HAP-1 (cell line): ENCODE measurements around the gene LSS.
A peak's percentile ranks its signal among the peaks of the same experiment; 100 is the strongest.
"Not testable (repeated sequence)": the region's sequence is repeated elsewhere in the genome, so short reads cannot be mapped to it uniquely, and the experiment has no call there.

ENCODE experiments used
- DNase-seq, 2 experiments: peaks; one replicate each; pipeline ENCODE4 v3.0.0-alpha.2; 2016 to 2020; ENCODE audit warnings: low spot score in 2 of 2
- H3K27me3 ChIP-seq: fragments of 250-450 bp; sonication (Bioruptor Pico); 2 replicates; pipeline ENCODE4 v1.5.1; 2020; ENCODE audit warnings: low read depth, mild to moderate bottlenecking, moderate library complexity
- H3K36me3 ChIP-seq: fragments of 250-450 bp; sonication (Bioruptor Pico); replicated peaks from 2 replicates; pipeline ENCODE4 v1.5.1; 2020; ENCODE audit warnings: mild to moderate bottlenecking
- H3K4me1 ChIP-seq: fragments of 250-450 bp; sonication (Bioruptor Pico); 2 replicates; pipeline ENCODE4 v1.5.1; 2020; ENCODE audit warnings: mild to moderate bottlenecking
- H3K4me3 ChIP-seq: fragments of 250-450 bp; sonication (Bioruptor Pico); 2 replicates; pipeline ENCODE4 v1.5.1; 2020; ENCODE audit warnings: mild to moderate bottlenecking, moderate library complexity
- H3K9me3 ChIP-seq: fragments of 250-450 bp; sonication (Bioruptor Pico); 2 replicates; pipeline ENCODE4 v1.5.1; 2020; ENCODE audit warnings: mild to moderate bottlenecking, moderate library complexity
- in situ Hi-C: fragments of 300-500 bp; cut with MboI; formaldehyde crosslinking; loops from 3 replicates; pipeline ENCODE4 v1.14.3; 2020; ENCODE audit warnings: low sequenced_read_pairs, inconsistent platforms, mixed read lengths

The LSS gene

DNA sequence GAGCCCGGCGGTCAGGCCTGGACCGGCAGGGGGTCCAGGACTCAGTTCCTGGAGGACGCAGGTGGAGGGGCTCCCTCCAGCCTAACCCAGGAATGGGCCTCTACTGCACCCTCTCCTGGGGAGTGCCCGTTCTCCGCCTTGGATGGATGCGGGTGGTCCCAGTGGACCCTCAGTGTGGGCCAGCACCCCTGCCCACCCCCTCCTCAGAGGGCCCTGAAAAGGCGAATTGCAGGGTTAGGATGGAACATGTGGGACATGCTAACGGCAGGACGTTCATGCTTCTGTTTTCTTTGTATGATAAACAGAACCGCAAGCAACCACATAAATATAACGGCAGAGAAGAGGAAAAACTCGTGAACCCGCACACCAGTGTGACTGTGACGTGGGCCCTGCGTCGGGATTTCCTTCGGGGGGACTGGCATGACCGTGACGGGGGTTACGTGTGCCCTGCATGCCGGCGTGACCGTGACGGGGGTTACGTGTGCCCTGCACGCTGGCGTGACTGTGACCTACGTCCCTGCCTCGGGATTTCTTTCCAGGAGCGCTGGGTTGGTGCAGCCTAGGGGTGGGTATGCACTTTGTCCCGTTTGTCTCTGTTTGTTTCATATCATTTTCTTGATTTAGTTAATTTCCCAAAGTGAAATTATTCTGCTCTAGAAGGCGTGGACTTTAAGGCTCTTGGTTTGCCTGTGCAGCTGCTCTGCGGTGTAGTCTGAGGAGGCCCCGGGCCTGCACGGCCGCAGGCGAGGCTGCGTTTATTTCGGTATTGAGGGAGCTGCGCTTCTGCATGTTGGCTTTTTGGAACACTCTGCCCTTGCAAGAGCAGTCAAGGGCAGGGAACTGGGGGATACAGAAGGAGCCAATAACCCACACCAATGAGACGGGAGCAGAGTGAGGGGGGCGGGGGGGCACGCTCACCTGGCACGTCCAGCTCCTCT, 76.3 kb downstream of the LSS start:
- DNase-seq: no peak
- Histone ChIP-seq H3K4me3 (no peak overlapping the region), H3K9me3 (no peaks in the 10 kb centered on the region), H3K36me3 (no peaks in the 10 kb centered on the region), H3K27me3 (no peaks in the 10 kb centered on the region), H3K4me1 (peaks cover 3% of the 10 kb centered on the region)
- in situ Hi-C loops: no loop called here

DNA sequence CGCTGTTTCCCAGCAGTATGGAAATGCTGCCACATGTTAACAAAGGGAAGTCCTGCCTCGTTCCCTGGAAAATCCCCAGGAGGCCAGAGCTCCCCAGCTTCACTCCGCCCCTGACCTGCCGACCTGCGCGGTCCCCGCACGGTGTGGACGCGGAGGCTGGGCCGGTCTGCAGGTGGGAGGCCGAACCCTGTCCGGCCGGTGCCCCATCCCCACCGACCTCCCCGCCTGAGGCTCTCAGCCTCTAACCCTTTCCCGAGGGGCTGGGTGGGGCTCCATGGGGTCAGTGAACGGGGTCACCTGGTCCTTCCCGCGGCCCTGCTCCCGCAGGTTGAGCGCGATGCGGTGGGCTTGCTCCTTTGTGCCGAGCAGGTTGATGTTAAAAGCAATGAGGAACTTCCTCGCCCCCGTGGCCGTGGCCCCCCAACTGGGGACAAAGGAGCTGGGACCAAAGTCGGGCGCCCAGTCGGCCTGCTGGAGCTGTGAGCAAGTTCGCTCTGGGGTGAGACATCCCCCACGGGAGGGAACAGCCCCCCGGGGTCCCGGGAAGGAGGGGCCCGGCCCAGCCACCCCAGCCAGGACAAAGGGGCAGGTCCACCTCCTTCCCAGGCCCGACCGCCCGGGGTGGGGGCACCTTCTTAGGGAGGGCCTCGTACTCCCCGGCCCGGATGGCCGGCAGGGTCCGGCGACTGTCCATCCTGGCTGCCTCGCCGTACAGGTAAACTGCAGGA, 77.1 kb downstream of the LSS start:
- Histone ChIP-seq H3K36me3 (no peaks in the 10 kb centered on the region), H3K27me3 (no peaks in the 10 kb centered on the region), H3K4me1 (peaks cover 3% of the 10 kb centered on the region), H3K4me3 (no peak overlapping the region), H3K9me3 (no peaks in the 10 kb centered on the region)
- no peak for DNase-seq
- in situ Hi-C loops: no loop called here

DNA sequence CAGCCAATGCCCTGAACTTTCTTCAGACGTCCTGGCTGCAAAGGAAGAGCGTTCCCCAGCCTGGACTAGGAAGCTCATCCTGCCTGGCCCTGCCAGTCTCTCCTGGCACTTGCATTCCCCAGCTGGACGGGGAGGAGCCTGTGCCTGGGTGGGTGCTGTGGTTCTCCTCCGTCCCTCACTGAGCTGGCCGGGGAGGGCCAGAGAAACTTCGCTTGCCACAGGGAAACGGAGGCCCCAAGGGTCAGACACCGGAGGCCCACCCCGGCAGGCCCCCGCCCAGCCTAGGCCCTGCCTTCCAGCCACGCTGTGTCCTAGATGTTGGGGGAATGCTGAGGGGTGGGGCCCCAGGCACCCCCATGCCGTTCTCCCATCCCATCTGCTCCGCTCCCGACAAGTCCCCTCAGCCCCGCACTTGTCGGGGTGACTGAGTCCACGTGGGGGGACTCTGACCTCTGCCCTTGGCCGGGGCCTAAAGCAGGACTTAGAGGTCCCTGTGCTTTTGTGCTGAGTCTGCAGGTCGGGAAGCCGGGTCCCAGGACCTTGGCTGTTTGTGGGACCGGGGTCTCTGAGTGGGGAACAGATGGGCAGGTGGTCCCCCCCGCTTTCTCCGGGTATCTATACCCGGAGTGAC, 78.0 kb downstream of the LSS start:
- Histone ChIP-seq H3K4me1 (peaks cover 3% of the 10 kb centered on the region), H3K4me3 (no peak overlapping the region), H3K9me3 (no peaks in the 10 kb centered on the region), H3K36me3 (no peaks in the 10 kb centered on the region), H3K27me3 (no peaks in the 10 kb centered on the region)
- in situ Hi-C loops: no loop called here
- no peak for DNase-seq

DNA sequence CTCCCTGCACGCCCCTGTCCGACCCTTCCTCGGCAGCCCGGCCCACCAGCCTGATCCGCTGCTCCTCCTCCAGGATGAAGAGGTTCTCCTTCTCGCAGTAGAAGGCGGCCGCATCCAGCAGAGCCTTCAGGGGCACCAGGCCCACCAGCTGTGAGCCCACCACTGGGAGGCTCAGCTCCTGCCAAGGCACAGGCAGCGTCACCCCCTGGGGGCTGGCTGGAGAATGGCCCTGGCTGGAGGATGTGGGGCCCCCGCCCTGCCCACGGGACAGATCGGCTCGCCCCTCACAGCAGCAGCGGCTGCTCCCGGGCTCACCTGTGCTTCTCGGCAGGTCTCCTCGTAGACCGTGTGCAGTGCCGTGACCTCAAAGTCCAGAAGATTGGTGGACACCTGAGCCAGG, 78.5 kb downstream of the LSS start:
- Histone ChIP-seq H3K4me1 (peaks cover 3% of the 10 kb centered on the region), H3K36me3 (no peaks in the 10 kb centered on the region), H3K27me3 (no peaks in the 10 kb centered on the region), H3K9me3 (no peaks in the 10 kb centered on the region), H3K4me3 (no peak overlapping the region)
- no peak for DNase-seq
- in situ Hi-C loops: no loop called here

DNA sequence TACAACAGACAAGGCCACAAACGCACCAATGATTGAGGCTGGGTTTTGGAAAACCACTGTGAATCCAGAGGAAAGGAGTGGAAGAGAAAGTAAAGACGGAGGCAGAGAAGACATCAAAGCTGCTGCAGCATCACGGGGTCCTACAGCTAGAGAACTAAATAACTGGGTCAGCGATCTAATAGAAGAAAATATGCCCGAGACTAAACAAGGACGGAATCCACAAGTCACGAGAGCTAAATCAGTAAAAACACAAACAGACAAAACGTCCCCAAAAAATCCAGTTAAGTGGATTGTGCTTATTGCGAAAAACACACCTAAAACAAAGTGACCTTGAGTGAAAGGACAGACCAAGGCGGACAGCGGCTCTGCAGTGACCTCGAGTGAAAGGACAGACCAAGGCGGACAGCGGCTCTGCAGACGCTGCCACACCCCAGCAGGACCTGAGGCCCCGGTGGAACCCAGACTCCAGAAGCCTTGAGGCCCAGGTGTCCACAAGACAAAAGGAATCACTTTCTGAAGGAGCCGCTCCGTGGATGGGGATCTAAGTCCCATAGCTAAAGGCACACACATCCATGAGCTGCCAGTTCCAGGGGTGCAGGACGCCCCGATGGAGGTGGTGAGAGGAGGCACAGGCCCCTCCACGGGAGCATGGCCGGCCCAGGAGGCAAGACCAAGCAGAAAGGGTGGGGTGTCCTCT, 79.2 kb downstream of the LSS start:
- no peaks in the 10 kb centered on the region for H3K36me3 ChIP-seq
- no peaks in the 10 kb centered on the region for H3K27me3 ChIP-seq
- in situ Hi-C loops: no loop called here
- no peaks in the 10 kb centered on the region for H3K9me3 ChIP-seq
- H3K4me1 ChIP-seq: peaks cover 3% of the 10 kb centered on the region
- no peak for DNase-seq
- no peak overlapping the region for H3K4me3 ChIP-seq

DNA sequence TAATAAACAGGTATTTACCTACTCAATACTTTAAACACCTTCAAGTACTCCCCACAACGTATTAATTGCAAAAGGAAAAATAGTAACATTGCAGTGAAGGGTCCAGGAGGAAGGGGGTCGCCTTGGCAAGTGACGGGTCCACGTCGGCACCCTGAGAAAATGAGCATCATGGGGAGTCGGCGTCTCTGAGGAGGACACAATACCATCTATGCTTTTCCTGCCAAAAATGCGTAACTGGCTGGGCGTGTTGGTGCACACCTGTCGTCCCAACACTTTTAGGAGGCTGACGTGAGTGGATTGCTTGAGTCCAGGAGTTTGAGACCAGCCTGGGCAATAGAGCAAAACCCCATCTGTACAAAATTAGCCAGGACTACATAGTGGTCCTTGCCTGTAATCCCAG, 80.5 kb downstream of the LSS start:
- Histone ChIP-seq H3K9me3 (no peaks in the 10 kb centered on the region), H3K27me3 (no peaks in the 10 kb centered on the region), H3K4me1 (peaks cover 5% of the 10 kb centered on the region; the same call in 1 of the 2 replicates), H3K4me3 (no peak overlapping the region), H3K36me3 (no peaks in the 10 kb centered on the region)
- in situ Hi-C loops: no loop called here
- DNase-seq: no peak

DNA sequence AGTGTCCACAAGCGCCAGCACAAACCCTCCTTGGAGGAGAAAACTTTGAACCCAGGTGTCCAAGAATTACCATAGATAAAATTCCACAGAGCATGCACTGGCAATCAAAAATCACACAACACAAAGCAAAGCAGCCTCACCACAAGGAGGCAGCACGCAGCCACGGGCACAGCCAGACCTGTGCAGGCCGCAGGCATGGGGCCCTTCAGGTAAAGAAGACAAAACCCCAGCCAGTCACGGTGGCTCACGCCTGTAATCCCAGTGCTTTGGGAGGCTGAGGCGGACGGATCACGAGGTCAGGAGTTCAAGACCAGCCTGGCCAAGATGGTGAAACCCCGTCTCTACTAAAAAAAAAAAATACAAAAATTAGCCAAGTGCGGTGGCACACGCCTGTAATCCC, 81.1 kb downstream of the LSS start:
- H3K4me1 ChIP-seq, H3K9me3 ChIP-seq, in situ Hi-C loops, H3K4me3 ChIP-seq, H3K36me3 ChIP-seq, H3K27me3 ChIP-seq: not testable (repeated sequence)
- DNase-seq: peak in 1 of 2 experiments; percentile 72

DNA sequence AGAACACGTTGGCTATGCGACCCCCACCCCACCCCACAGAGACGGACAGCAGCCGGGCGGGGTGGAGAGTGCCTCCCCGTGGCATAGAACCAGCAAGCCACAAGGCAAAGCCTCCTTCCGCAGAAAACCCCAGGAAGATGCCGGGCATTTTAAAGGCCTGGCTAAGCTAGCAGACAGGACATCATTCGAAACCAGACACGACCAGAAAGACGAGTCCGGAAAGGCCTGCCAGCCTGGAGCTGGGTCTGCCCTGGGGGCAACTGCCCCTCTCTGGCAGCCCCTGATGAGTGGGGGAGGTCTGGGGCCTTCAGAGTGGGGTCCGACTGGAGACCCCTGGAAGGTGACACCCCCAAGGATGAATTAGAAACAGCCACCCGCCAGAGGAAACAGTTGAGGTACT, 81.7 kb downstream of the LSS start:
- 0 out of 2 replicates have a peak, but pooled peaks cover 3% of the 10 kb centered on the region for H3K9me3 ChIP-seq
- no peak for DNase-seq
- H3K36me3 ChIP-seq: no peaks in the 10 kb centered on the region
- H3K4me3 ChIP-seq: no peak overlapping the region
- H3K27me3 ChIP-seq: no peaks in the 10 kb centered on the region
- peaks cover 5% of the 10 kb centered on the region; the same call in 1 of the 2 replicates for H3K4me1 ChIP-seq
- in situ Hi-C loops: no loop called here

DNA sequence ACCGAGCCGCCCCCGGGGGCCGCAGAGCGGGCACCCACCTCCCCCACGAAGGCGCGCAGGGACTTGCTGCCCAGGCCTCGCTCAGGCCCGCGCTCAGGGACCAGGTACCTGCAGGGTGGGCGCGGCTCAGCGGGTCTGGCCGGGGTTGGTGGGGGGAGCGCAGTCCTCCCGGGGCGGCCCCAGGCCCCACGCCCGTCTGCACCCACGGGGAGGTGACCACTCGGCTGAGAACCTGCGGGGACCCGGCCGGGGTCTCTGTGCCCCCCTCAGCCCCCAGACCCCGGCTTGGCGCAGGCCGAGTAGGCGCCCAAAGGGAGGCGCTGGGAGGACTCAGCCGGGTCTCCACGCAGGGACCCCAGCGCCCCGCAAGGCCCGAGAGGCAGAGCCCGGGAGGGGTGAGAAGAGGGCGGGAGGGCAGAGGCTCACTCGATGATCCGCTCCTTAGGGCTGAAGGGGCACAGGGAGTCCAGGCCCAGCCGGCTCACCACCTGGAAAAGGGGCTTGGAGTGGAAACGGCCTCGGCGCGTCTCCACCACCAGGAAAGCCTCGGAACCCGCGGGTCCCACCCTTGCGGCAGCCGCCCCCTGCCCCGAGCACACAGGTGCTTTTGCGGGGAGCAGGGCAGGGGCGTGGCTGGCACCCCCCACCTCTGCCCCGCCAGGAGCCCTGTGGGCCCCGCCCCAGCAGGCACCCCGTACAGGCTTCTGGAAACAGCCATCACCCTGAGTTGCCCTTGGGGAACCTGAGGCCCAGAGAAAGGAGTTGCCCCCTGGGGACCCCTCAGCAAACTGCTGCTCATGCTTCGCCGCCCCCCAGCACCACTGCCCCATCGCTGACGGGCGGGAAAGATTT, 82.5 kb downstream of the LSS start:
- in situ Hi-C loops: no loop called here
- Histone ChIP-seq H3K4me1 (peaks cover 5% of the 10 kb centered on the region; the same call in 1 of the 2 replicates), H3K36me3 (no peaks in the 10 kb centered on the region), H3K27me3 (no peaks in the 10 kb centered on the region), H3K9me3 (0 out of 2 replicates have a peak, but pooled peaks cover 3% of the 10 kb centered on the region), H3K4me3 (no peak overlapping the region)
- DNase-seq: no peak

DNA sequence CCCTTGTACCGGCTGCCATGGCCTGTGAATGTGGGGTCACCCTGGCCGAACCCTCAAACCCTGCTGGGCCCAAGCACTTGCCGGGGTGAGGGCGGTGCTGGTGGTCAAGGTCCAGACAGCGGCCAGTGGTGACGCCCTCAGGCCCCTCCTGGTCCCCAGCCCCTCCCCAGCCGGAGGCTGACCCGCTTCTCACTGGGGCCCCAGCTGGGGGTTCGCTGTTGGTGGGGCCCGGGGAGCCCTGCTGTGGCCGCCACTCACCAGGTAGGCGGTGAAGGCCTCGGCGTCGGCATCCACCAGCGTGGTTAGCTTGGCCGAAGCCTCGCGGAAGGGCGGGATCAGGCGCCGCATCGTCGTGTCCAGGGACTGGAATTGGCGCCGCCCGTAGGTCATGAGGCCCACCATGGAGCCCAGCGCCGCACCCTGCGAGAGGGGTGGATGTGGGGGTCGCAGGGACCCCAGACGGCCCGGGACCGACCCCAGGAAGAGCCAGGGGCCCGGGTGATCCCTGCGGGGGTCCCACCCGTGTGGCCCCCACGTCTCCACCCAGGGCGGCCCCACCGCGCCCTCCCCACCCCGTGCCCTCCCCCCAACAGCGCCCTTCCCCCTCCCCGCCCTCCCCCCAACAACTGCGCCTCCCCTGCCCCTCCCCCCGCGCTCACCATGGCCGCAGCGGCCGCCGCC, 83.3 kb downstream of the LSS start:
- in situ Hi-C loops: no loop called here
- 0 out of 2 replicates have a peak, but pooled peaks cover 3% of the 10 kb centered on the region for H3K9me3 ChIP-seq
- DNase-seq: no peak
- no peaks in the 10 kb centered on the region for H3K27me3 ChIP-seq
- no peaks in the 10 kb centered on the region for H3K36me3 ChIP-seq
- no peak overlapping the region for H3K4me3 ChIP-seq
- peaks cover 5% of the 10 kb centered on the region; the same call in 1 of the 2 replicates for H3K4me1 ChIP-seq

DNA sequence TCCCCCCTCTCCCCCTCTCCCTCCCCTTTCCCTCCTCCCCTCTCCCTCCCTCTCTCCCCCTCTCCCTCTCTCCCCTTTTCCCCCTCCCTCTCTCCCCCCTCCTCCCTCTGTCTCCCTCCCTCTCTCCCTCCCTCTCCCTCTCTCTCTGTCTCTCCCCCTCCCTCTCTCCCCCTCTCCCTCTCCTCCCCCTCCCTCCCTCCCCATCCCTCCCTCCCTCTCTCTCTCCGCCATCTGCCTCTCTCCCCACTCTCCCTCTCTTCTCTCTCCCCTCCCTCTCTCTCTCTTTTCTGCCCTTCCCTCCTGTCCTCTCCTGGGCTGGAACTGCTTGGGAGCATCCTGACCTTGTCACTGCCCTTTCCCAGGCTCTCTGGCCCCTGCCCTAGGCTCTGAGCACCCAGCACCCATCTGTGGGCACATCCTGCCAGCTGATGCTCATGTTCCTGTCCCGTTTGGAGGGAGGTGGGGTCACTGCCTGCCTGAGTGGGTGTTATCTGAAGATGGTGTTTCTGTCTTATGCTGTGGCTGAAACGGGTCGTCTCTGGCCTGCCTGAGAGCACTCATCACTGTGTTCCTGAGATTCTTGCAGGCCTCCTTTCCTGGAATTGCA, 84.0 kb downstream of the LSS start:
- Histone ChIP-seq H3K36me3 (no peaks in the 10 kb centered on the region), H3K9me3 (0 out of 2 replicates have a peak, but pooled peaks cover 3% of the 10 kb centered on the region), H3K4me1 (peaks cover 5% of the 10 kb centered on the region; the same call in 1 of the 2 replicates), H3K27me3 (no peaks in the 10 kb centered on the region), H3K4me3 (no peak overlapping the region)
- no peak for DNase-seq
- in situ Hi-C loops: no loop called here
